A549 (cell line): ENCODE measurements around the gene AUTS2. TPM values are rescaled to one million over a fixed set of nuclear protein-coding genes. Genes with fewer than 3 reads are reported as not detected.

Experiments
- ATAC-seq, 2 experiments: fragments of 200-7000 bp in 1 of 2; fragments of >200 bp in 1 of 2; cut with Nextera tagmentation in 1 of 2; cut with Tn5 transposase in 1 of 2; 3 replicates each; pipeline versions ENCODE4 v1.8.0 to v1.9.1; 2018 to 2020; ENCODE audit warnings: mild to moderate bottlenecking in 1 of 2, moderate library complexity in 1 of 2
- CTCF ChIA-PET: fragments of 300-600 bp; sonication (Branson Sonifier 250); formaldehyde crosslinking; extraction: SDS; loops from one replicate; lab custom pipeline; 2021; ENCODE audit warnings: antibody characterized with exemption, inconsistent platforms; lab: Yijun Ruan, JAX
- POLR2A ChIA-PET: fragments of 350-600 bp; formaldehyde crosslinking; extraction: SDS; loops from one replicate; lab custom pipeline; 2021; ENCODE audit warnings: antibody characterized with exemption, inconsistent platforms; lab: Yijun Ruan, JAX
- DNase-seq, 2 experiments: peaks; one replicate each; pipeline versions ENCODE4 v3.0.0 to v3.0.0-alpha.2; 2011 to 2016; ENCODE audit warnings: low read depth in 1 of 2, low spot score in 1 of 2
- FAIRE-seq: peaks from 2 replicates; lab custom pipeline; 2011; peaks lifted over from hg19 to GRCh38; lab: Jason Lieb, UNC
- H3K27ac ChIP-seq, 2 experiments: fragments of >200 bp; sonication (Bioruptor Twin); formaldehyde crosslinking; 3 replicates each; pipeline ENCODE4 v1.5.1; 2016 to 2017
- H3K4me1 ChIP-seq: fragments of >200 bp; sonication (Bioruptor Twin); formaldehyde crosslinking; 3 replicates; pipeline ENCODE4 v1.6.1; 2016
- H3K4me2 ChIP-seq: fragments of >200 bp; sonication (Bioruptor Twin); formaldehyde crosslinking; 3 replicates; pipeline ENCODE4 v1.6.1; 2016
- H3K4me3 ChIP-seq: fragments of >200 bp; sonication (Bioruptor Twin); formaldehyde crosslinking; 3 replicates; pipeline ENCODE4 v1.5.1; 2016
- H3K9me3 ChIP-seq: fragments of >200 bp; sonication (Bioruptor Twin); formaldehyde crosslinking; 3 replicates; pipeline ENCODE4 v1.6.1; 2016
- ATOH8 ChIP-seq: fragments of 250-450 bp; sonication (Bioruptor Pico); IDR thresholded peaks from 2 replicates; pipeline ENCODE4 v1.5.0; 2020; ENCODE audit warnings: low read depth, mild to moderate bottlenecking, moderate library complexity
- BHLHE40 ChIP-seq: IDR thresholded peaks from 2 replicates; pipeline ENCODE4 v1.6.1; 2012; ENCODE audit warnings: low read depth, low read length, inconsistent platforms
- CBX2 ChIP-seq: fragments of 200-600 bp; sonication (generic); IDR thresholded peaks from 2 replicates; pipeline ENCODE4 v1.6.1; 2016; ENCODE audit warnings: low read depth, mild to moderate bottlenecking, borderline replicate concordance
- CHD2 ChIP-seq: fragments of 150-350 bp; IDR thresholded peaks from 2 replicates; pipeline ENCODE4 v1.6.1; 2014; ENCODE audit warnings: low read length; ENCODE audit not compliant: partially characterized antibody
- E2F6 ChIP-seq: IDR thresholded peaks from 2 replicates; pipeline ENCODE4 v1.6.1; 2012; ENCODE audit warnings: low read depth, borderline replicate concordance
- EHMT2 ChIP-seq: fragments of 200-600 bp; sonication (generic); IDR thresholded peaks from 2 replicates; pipeline ENCODE4 v1.6.1; 2016; ENCODE audit warnings: antibody characterized with exemption, low read depth, mild to moderate bottlenecking, moderate library complexity
- ELK1 ChIP-seq: fragments of 150-350 bp; IDR thresholded peaks from 2 replicates; pipeline ENCODE4 v1.6.1; 2014; ENCODE audit warnings: low read depth, mild to moderate bottlenecking, low read length
- EP300 ChIP-seq, 2 experiments: fragments of >200 bp; sonication (Bioruptor Twin); formaldehyde crosslinking; IDR thresholded peaks; 2 replicates in 1 of 2; 3 replicates in 1 of 2; pipeline ENCODE4 v1.6.1; 2016 to 2017
- FOSL2 ChIP-seq, 2 experiments: fragments of 450-650 bp in 1 of 2; fragments of >200 bp in 1 of 2; sonication (Bioruptor Twin) in 1 of 2; formaldehyde crosslinking; IDR thresholded peaks; 2 replicates each; pipeline versions ENCODE4 v1.5.0 to v1.6.1; 2016 to 2020; ENCODE audit warnings: mild to moderate bottlenecking in 1 of 2, moderate library complexity in 1 of 2
- GATA3 ChIP-seq: IDR thresholded peaks from 2 replicates; pipeline ENCODE4 v1.6.1; 2012; ENCODE audit warnings: borderline replicate concordance
- HDAC2 ChIP-seq: fragments of 200-600 bp; sonication (generic); IDR thresholded peaks from 2 replicates; pipeline ENCODE4 v1.6.1; 2016
- HEYL ChIP-seq: fragments of 250-450 bp; sonication (Bioruptor Pico); IDR thresholded peaks from 2 replicates; pipeline ENCODE4 v1.8.0; 2021; ENCODE audit warnings: mild to moderate bottlenecking, moderate library complexity
- HMGXB4 ChIP-seq: fragments of 250-450 bp; sonication (Bioruptor Pico); IDR thresholded peaks from 2 replicates; pipeline ENCODE4 v1.5.0; 2021; ENCODE audit warnings: mild to moderate bottlenecking, moderate library complexity, borderline replicate concordance
- JUNB ChIP-seq: fragments of >200 bp; sonication (Bioruptor Twin); formaldehyde crosslinking; IDR thresholded peaks from 2 replicates; pipeline ENCODE4 v1.6.1; 2016
- MAX ChIP-seq: IDR thresholded peaks from 2 replicates; pipeline ENCODE4 v1.6.1; 2012
- NFE2L2 ChIP-seq: fragments of 150-350 bp; conservative IDR thresholded peaks from 2 replicates; pipeline ENCODE4 v1.6.1; 2014; ENCODE audit warnings: low read length
- POLR2AphosphoS2 ChIP-seq: conservative IDR thresholded peaks from 2 replicates; pipeline ENCODE4 v1.6.1; 2012; ENCODE audit warnings: low read length, improper control_type of control experiment, inconsistent platforms
- RAD21 ChIP-seq, 2 experiments: fragments of >200 bp in 1 of 2; sonication (Bioruptor Twin) in 1 of 2; formaldehyde crosslinking in 1 of 2; IDR thresholded peaks in 1 of 2; conservative IDR thresholded peaks in 1 of 2; 2 replicates in 1 of 2; 3 replicates in 1 of 2; pipeline ENCODE4 v1.6.1; 2012 to 2018; ENCODE audit warnings: inconsistent platforms in 1 of 2
- SMC3 ChIP-seq: fragments of >200 bp; sonication (Bioruptor Twin); formaldehyde crosslinking; IDR thresholded peaks from 3 replicates; pipeline ENCODE4 v1.6.1; 2018; ENCODE audit warnings: inconsistent platforms
- SREBF2 ChIP-seq: fragments of 450-650 bp; IDR thresholded peaks from 2 replicates; pipeline ENCODE4 v1.6.1; 2014; ENCODE audit warnings: mild to moderate bottlenecking, moderate library complexity
- ZC3H11A ChIP-seq: fragments of 450-650 bp; IDR thresholded peaks from 2 replicates; pipeline ENCODE4 v1.6.1; 2014; ENCODE audit warnings: antibody characterized with exemption, mild to moderate bottlenecking
- ZSCAN20 ChIP-seq: fragments of 250-450 bp; sonication (Bioruptor Pico); IDR thresholded peaks from 2 replicates; pipeline ENCODE4 v1.8.0; 2022; ENCODE audit warnings: mild to moderate bottlenecking, moderate library complexity
- WGBS: methylation state at CpG from one replicate; pipeline ENCODE4 v1.1.6; 2017; ENCODE audit errors: missing lambda C conversion rate; 5-methylcytosine and 5-hydroxymethylcytosine counted together
- polyA plus RNA-seq, 4 experiments: library from polyadenylated mRNA; depleted of rRNA in 3 of 4; stranded (reverse); fragments of >200 nt; fragmentation: RNase III in 1 of 4; extraction: RNeasy Plus Mini Kit Qiagen cat#74134 plus additional on column Dnase treatment in 1 of 4; gene quantifications; 2 replicates in 3 of 4; 3 replicates in 1 of 4; pipeline ENCODE4 v1.2.3, GENCODE V29; 2011 to 2017

Gene AUTS2
- polyA plus RNA-seq, 2 of the 4 experiments (the other 2 are of a cell fraction) = 1.6 to 3.6 TPM

GRCh38 chr7:70630440-70630817 lies 1032.2 kb downstream of the AUTS2 start:
- no peaks in the 10 kb centered on the region for H3K4me1 ChIP-seq
- H3K9me3 ChIP-seq = no peaks in the 10 kb centered on the region
- H3K27ac ChIP-seq = no peak overlapping the region
- POLR2A ChIA-PET = no interaction called here
- FAIRE-seq (no peak), DNase-seq (no peak), ATAC-seq (no peak)
- WGBS = 38% methylated on average over 7 of the region's 7 CpGs
- no peak overlapping the region for H3K4me3 ChIP-seq
- TF ChIP-seq NFE2L2 (no peak), GATA3 (no peak), E2F6 (no peak), FOSL2 (IDR thresholded peaks at IDR 0.05) (no peak), FOSL2 (CRISPR knock-in tag; IDR thresholded peaks at IDR 0.05) (no peak), EP300 (IDR thresholded peaks at IDR 0.05) (no peak), RAD21 (conservative IDR thresholded peaks at IDR 0.05 in 1 of 2, IDR thresholded peaks at IDR 0.05 in 1 of 2) (no peak), JUNB (no peak), ZSCAN20 (CRISPR knock-in tag) (no peak)
- no peak overlapping the region for H3K4me2 ChIP-seq
- CTCF ChIA-PET = no interaction called here

- FAIRE-seq = no peak
- Histone ChIP-seq H3K4me2 (no peak overlapping the region), H3K9me3 (no peaks in the 10 kb centered on the region), H3K27ac (no peak overlapping the region), H3K4me3 (no peak overlapping the region), H3K4me1 (no peaks in the 10 kb centered on the region)
- ATAC-seq = no peak
- POLR2A ChIA-PET = no interaction called here
- TF ChIP-seq POLR2AphosphoS2 = no peak
- TF ChIP-seq MAX = no peak
- no peak for TF ChIP-seq HEYL (CRISPR knock-in tag)
- TF ChIP-seq HMGXB4 = no peak
- TF ChIP-seq SREBF2 = no peak
- no peak for TF ChIP-seq ZSCAN20 (CRISPR knock-in tag)
- CTCF ChIA-PET = no interaction called here
- whole genome bisulfite sequencing = 58% methylated on average over 28 of the region's 28 CpGs
- no peak for DNase-seq
These were observed 1032.7 kb downstream of the AUTS2 start for GRCh38 chr7:70630818-70631457.

GRCh38 chr7:70631718-70632117 lies 1033.4 kb downstream of the AUTS2 start:
- Histone ChIP-seq H3K4me2 (no peak overlapping the region), H3K4me3 (no peak overlapping the region), H3K27ac (no peak overlapping the region), H3K9me3 (no peaks in the 10 kb centered on the region), H3K4me1 (no peaks in the 10 kb centered on the region)
- no peak for ATAC-seq
- no peak for FAIRE-seq
- 60% methylated on average over 9 of the region's 9 CpGs for WGBS
- CTCF ChIA-PET = no interaction called here
- TF ChIP-seq HDAC2 (no peak), ELK1 (no peak)
- no peak for DNase-seq
- POLR2A ChIA-PET = no interaction called here

- ChIA-PET CTCF (no interaction called here), POLR2A (no interaction called here)
- DNase-seq (no peak), ATAC-seq (no peak), FAIRE-seq (no peak)
- H3K4me3 ChIP-seq = no peak overlapping the region
- no peak overlapping the region for H3K4me2 ChIP-seq
- H3K27ac ChIP-seq = no peak overlapping the region
- no peaks in the 10 kb centered on the region for H3K9me3 ChIP-seq
- 8% methylated on average over 5 of the region's 5 CpGs for WGBS
- no peaks in the 10 kb centered on the region for H3K4me1 ChIP-seq
- TF ChIP-seq HMGXB4 = no peak
- no peak for TF ChIP-seq SREBF2
- TF ChIP-seq EHMT2 = no peak
- no peak for TF ChIP-seq ATOH8 (CRISPR knock-in tag)
- TF ChIP-seq SMC3 = no peak
- no peak for TF ChIP-seq CHD2
- no peak for TF ChIP-seq BHLHE40
- no peak for TF ChIP-seq CBX2
- no peak for TF ChIP-seq ZC3H11A
These were observed 1034.1 kb downstream of the AUTS2 start for GRCh38 chr7:70632400-70632799.
